AG08395 (cell line): ENCODE measurements around the gene CFAP119.
A peak's percentile ranks its signal among the peaks of the same experiment; 100 is the strongest.

Experiments
- DNase-seq: peaks from one replicate; pipeline ENCODE4 v3.0.0; 2012; ENCODE audit warnings: mixed read lengths, low spot score

CFAP119 gene

DNA sequence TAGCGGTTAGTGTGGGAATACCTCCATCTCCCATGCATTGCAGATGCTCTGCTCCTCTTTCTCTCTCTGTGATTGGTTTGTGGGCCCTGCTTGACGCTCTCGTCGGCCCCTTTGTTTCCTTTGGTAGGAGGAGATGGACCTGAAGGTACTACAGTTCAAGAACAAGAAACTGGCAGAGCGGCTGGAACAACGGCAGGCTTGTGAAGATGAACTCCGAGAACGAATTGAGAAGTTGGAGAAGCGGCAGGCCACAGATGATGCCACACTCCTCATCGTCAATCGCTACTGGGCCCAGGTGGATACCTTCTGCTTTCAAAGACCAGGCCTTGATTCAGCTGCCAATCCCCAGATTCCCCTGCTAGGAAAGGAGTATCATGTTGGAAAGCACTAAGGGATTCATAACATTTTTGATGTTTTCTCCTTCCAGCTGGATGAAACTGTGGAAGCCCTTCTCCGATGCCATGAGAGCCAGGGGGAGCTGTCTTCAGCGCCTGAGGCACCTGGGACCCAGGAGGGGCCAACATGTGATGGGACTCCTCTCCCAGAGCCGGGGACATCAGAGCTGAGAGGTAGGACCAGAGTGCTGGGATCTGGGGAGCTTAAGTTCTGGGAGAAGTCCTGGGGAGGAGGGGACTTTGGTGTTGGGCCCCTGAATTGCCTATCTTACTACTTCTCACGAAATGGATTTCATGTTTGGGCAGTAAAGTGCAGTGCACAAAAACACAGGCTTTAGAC lies 1.3 kb upstream of the CFAP119 start:
- no peak for DNase-seq

- peak; percentile 36 for DNase-seq
Observed at GRCh38 chr16:30761427-30761927, 385 bp downstream of the CFAP119 start.

DNA sequence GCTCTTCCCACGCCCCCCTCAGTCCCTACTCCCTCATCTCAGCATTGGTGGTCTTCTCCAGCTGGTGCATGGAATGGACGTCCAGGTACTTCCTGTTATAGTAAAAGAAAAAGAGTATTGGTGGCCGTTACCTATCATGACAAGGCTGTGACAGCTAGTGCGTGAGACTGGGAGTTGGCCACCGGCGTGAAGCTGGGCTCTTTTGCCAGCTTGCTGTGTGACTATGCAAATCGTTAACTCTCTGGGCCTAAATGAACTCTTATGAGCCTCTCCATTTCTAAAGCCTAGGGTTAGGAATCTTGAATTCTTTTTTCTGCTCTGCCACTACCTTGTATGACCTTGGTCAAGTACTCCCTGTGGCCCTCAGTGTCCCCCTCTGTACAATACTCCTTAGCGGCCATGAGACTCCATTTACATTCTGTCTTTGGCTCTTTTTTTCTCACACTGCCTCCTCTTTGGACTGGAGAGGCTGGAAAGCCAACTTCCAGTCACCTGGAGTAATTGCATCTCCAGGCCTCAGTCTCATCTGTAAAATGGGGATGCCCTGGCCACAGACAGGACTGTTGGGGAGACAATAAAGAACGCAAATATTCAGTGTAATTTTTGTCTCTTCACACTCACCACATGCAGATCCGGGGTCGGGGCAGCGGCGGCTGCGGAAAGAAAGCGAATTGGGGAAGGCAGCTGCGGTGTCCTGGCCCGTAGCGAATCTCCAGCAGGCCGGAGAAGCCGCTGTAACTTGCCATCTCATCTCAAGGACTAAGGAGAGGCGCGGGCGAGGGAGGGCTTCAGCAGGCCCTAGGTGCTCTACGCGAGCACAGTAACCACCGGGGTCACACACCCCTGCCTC lies 1.1 kb downstream of the CFAP119 start:
- DNase-seq: no peak

- no peak for DNase-seq
Observed at GRCh38 chr16:30760001-30760559, 1.8 kb downstream of the CFAP119 start.

DNA sequence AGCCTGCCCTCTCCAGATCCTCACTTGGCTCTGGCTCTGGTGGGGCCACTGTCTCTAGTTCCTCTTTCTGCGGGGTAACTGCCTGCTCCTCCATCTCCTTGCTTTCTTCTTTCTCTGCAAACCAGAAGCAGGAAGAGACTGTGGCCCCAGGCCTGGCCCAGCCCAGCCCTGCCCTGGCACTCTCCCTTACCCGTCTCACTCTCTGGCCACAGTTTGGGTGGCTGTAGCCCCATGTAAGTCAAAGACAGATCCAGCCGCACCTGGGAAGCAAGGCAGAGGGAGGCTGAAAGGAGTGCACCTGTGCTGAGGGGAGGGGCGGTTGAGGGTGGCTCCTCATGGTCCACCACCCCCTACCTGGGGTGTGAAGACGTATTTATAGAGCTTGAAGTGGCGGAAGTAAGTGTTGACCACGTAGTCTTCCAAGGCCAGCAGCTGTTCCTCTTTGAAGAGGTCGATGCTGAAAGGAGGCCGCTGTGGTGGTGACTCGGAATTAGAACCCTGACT lies 2.8 kb downstream of the CFAP119 start:
- no peak for DNase-seq

DNA sequence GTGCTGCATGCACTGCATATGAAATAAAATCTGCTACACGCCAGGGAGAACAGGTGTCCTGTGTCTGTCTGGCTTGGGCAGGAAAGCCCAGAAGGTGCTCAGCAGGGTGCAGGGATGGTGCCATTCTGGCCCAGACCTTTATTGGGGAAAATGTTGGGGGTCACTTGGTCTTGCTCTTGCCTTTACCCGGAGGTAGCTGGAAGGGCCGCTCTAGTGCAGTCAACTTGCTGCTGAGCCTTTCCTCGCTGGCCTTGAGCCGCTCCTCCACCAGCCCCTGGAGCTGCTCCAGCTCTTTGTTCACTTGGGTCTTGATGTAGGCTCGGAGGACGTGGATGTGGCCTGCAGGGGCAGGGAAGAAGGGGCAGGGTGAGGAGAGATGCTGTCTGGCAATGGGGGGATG lies 4.5 kb downstream of the CFAP119 start:
- DNase-seq: no peak

GRCh38 chr16:30756781-30757100 lies 5.1 kb downstream of the CFAP119 start:
- no peak for DNase-seq

DNA sequence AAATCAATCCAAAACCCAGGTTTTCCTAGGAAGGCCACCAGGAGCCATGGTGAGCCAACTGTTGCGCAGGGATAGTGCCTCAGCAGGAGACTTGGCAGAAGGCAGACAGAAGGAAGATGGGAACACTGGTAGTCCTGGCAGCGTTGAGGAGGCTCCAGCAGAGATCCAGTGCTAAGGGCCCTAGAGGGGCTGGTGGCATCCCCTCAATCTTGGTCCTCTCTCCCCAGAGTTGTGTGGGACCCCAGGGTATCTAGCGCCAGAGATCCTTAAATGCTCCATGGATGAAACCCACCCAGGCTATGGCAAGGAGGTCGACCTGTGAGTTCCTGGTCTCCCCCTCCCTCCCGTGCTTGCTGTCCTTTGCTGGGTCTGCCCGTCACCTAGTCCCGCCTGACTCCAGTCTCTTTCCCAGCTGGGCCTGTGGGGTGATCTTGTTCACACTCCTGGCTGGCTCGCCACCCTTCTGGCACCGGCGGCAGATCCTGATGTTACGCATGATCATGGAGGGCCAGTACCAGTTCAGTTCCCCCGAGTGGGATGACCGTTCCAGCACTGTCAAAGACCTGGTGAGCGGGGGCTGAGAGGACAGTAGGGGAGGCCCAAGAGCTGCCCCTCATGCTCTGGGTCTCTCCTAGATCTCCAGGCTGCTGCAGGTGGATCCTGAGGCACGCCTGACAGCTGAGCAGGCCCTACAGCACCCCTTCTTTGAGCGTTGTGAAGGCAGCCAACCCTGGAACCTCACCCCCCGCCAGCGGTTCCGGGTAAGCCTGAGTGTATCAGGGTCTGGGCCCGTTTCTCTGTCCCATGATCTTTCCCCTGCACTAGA lies 5.7 kb downstream of the CFAP119 start:
- DNase-seq: no peak

DNA sequence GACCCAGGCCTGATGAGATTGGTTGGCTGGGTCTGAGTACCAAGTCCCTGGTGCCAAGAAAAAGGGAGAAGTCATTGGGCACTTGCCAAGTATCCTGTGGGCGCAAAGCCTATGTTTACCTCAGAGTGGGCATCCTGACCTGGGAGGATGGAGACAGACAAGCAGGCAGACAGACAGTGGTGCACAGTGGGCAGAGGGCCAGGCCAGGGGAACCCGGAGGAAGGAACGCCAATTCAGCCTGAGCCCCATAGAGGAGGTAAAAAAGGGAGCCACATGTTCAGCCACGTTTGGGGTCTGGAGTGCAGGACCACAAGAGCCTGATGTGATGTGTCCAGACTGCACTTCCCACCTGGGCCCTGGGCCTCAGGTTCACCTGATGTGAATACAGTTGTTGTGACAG lies 8.3 kb downstream of the CFAP119 start:
- DNase-seq: no peak

DNA sequence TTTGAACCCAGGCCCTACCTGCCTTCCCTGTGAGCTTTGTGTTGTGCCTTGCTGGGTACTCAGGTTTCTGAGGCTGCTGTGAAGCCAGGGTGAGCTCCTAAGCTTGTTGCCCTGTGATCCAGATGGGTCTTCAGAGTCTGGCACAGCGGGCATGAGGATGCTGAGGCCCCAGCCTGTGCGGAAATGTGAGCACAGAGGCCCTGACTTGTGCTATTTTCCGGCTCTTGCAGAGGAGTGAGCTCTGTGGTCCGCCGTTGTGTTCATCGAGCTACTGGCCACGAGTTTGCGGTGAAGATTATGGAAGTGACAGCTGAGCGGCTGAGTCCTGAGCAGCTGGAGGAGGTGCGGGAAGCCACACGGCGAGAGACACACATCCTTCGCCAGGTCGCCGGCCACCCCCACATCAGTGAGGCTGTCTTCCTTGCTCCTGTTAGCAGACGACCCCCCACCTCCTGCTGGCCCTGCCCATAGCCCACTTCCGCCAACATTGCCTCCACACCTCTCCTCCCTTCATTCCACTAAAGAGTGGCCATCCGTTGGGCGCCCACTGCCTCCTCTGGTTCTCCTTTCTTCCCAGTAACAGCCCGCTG lies 10.9 kb downstream of the CFAP119 start:
- DNase-seq: no peak

DNA sequence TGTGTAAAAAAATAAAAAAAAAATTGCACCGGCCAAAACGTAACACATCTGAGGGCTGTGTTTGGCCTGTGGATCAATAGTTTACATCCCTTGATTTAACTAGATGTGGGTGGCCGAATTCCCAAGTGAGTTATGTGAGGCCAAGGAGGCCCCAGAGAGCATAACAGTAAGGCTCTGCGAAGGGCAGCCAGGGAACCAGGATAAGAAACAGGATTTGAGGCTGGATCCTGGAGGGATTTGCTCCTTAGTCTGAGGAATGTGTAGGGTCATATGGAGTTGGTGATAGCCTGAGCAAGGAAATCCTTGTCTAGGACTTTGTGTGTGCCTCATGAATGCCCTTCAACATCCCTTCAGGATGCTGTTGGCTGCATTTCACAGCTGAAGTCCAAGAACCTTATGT lies 11.7 kb downstream of the CFAP119 start:
- DNase-seq: no peak

DNA sequence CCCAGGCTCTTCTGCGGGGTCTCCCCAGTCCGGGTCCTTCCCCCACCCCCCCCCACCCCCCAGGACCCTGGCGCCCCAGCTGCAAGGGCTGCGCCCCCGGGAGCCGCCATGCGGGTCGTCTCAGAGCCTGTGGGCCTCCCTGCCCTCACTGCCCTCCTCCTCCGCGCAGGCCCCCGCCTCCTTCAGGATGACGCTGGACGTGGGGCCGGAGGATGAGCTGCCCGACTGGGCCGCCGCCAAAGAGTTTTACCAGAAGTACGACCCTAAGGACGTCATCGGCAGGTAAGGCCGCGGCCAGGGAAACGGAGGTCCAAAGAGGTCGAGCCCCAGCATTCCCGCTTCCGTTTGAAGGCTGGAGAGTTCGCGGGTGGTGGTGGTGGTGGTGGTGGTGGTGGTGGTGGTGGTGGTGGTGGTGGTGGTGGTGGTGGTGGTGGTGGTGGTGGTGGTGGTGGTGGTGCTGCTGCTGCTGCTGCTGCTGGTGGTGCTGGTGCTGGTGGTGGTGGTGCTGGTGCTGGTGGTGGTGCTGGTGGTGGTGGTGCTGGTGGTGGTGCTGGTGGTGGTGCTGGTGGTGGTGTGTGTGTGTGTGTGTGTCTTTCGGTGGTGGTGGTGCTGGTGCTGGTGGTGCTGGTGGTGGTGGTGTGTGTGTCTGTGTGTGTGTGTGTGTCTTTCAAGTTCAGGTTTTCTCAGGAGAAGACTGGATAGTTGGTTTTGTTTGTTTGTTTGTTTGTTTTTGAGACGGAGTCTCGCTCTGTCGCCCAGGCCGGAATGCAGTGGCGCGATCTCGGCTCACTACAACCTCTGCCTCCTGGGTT lies 13.0 kb downstream of the CFAP119 start:
- peak; percentile 55 for DNase-seq

- peak; percentile 99 for DNase-seq
Observed at GRCh38 chr16:30747799-30748633, 13.8 kb downstream of the CFAP119 start, which contains the start of gene PHKG2. PHKG2 (plus strand) TSS chr16:30748425; CDS start chr16:30748821, 396 bp downstream.

DNA sequence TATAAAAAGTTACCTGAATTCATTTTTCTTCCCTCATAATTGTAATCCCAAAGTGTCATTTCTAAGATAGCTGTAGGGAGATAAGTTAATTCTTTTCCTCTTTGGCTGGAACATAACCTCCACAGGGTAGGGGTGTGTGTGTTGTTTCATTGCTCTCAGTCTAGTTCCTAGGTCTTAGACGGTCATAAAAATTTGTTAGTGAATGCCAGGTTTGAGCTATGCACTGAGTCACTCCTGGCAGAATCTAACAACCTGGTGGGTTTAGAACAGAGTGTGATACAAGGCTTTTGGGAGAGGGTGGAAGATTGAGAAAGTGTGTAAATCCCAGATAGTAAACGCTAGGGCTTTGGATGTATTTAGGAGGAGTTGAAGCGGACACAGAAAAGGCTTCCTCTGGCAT lies 14.5 kb downstream of the CFAP119 start:
- DNase-seq: peak; percentile 45

- DNase-seq: no peak
Observed at GRCh38 chr16:30746638-30747175, 15.2 kb downstream of the CFAP119 start.

GRCh38 chr16:30745082-30745481 lies 16.8 kb downstream of the CFAP119 start:
- DNase-seq: no peak

GRCh38 chr16:30744183-30744582 lies 17.7 kb downstream of the CFAP119 start:
- no peak for DNase-seq

DNA sequence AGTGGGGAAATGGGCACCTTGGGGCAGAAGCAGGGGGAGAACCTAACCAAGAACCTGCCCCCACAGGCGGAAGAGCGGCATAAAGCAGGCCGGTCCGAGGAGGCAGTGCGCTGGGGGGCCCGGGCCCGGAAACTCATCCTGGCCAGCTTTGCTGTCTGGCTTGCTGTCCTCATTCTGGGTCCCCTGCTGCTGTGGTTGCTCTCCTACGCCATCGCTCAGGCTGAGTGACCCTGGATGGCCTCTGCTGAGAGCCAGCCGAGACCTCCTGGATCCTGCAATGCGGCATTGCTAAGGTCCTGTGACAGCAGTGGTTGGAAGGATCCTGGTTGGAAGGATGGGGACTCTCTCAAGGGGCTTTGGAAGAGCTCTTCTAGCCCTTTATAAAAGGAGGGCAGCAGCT lies 18.1 kb downstream of the CFAP119 start:
- DNase-seq: no peak

GRCh38 chr16:30741461-30741914 lies 20.4 kb downstream of the CFAP119 start:
- DNase-seq: peak; percentile 87
